Parathyroid adenoma (tissue), 2 donors: ENCODE measurements around the gene MUC6.

ENCODE experiments used
- H2AFZ ChIP-seq: fragments of 300-600 bp; sonication (generic); one replicate; pipeline ENCODE4 v1.7.0; 2017; ENCODE audit warnings: antibody characterized with exemption, mild to moderate bottlenecking
- H3K27ac ChIP-seq: fragments of 300-600 bp; sonication (generic); one replicate; pipeline ENCODE4 v1.7.0; 2017
- H3K27me3 ChIP-seq: fragments of 300-600 bp; sonication (generic); one replicate; pipeline ENCODE4 v1.7.0; 2017; ENCODE audit warnings: low read length; ENCODE audit not compliant: control insufficient read depth, insufficient read depth
- H3K36me3 ChIP-seq: fragments of 300-600 bp; sonication (generic); one replicate; pipeline ENCODE4 v1.7.0; 2017; ENCODE audit warnings: low read length; ENCODE audit not compliant: control insufficient read depth, insufficient read depth
- H3K4me1 ChIP-seq: fragments of 300-600 bp; sonication (generic); one replicate; pipeline ENCODE4 v1.7.0; 2017; ENCODE audit warnings: control low read depth
- H3K4me2 ChIP-seq: fragments of 300-600 bp; sonication (generic); one replicate; pipeline ENCODE4 v1.7.0; 2017; ENCODE audit warnings: low read length
- H3K4me3 ChIP-seq: fragments of 300-600 bp; sonication (generic); one replicate; pipeline ENCODE4 v1.7.0; 2017; ENCODE audit warnings: low read depth, low read length
- H3K79me2 ChIP-seq: fragments of 300-600 bp; sonication (generic); one replicate; pipeline ENCODE4 v1.7.0; 2017; ENCODE audit warnings: control low read depth
- H3K9ac ChIP-seq: fragments of 300-600 bp; sonication (generic); one replicate; pipeline ENCODE4 v1.7.0; 2017; ENCODE audit warnings: mild to moderate bottlenecking
- H3K9me3 ChIP-seq: fragments of 300-600 bp; sonication (generic); one replicate; pipeline ENCODE4 v1.7.0; 2017; ENCODE audit warnings: low read length; ENCODE audit not compliant: control insufficient read depth
- CTCF ChIP-seq: fragments of 300-600 bp; sonication (generic); IDR thresholded peaks from one replicate; pipeline ENCODE4 v1.7.0; 2017; ENCODE audit warnings: antibody characterized with exemption, mild to moderate bottlenecking
- donor health status: primary hyperparathyroidism.

Gene MUC6

GRCh38 chr11:1013631-1013935 lies 22.9 kb downstream of the MUC6 start:
- H3K4me3 ChIP-seq, result no peak overlapping the region
- no peak overlapping the region for H3K27ac ChIP-seq
- no peak overlapping the region for H2AFZ ChIP-seq
- H3K4me1 ChIP-seq, result no peaks in the 10 kb centered on the region
- H3K79me2 ChIP-seq, result peaks cover 2% of the 10 kb centered on the region
- H3K9me3 ChIP-seq, result no peaks in the 10 kb centered on the region
- no peak for TF ChIP-seq CTCF
- no peaks in the 10 kb centered on the region for H3K27me3 ChIP-seq
- no peaks in the 10 kb centered on the region for H3K36me3 ChIP-seq
- no peak overlapping the region for H3K9ac ChIP-seq
- H3K4me2 ChIP-seq, result no peak overlapping the region

- H2AFZ ChIP-seq, result no peak overlapping the region
- H3K27ac ChIP-seq, result no peak overlapping the region
- no peak overlapping the region for H3K9ac ChIP-seq
- no peak overlapping the region for H3K4me3 ChIP-seq
- H3K4me1 ChIP-seq, result no peaks in the 10 kb centered on the region
- H3K27me3 ChIP-seq, result no peaks in the 10 kb centered on the region
- no peak for TF ChIP-seq CTCF
- no peaks in the 10 kb centered on the region for H3K36me3 ChIP-seq
- H3K79me2 ChIP-seq, result peaks cover 2% of the 10 kb centered on the region
- no peaks in the 10 kb centered on the region for H3K9me3 ChIP-seq
- H3K4me2 ChIP-seq, result no peak overlapping the region
These were observed 23.5 kb downstream of the MUC6 start for GRCh38 chr11:1012740-1013630.

GRCh38 chr11:1012291-1012690 lies 24.2 kb downstream of the MUC6 start:
- no peak overlapping the region for H2AFZ ChIP-seq
- no peaks in the 10 kb centered on the region for H3K79me2 ChIP-seq
- H3K4me1 ChIP-seq, result no peaks in the 10 kb centered on the region
- no peak overlapping the region for H3K9ac ChIP-seq
- H3K4me2 ChIP-seq, result no peak overlapping the region
- no peak overlapping the region for H3K4me3 ChIP-seq
- H3K36me3 ChIP-seq, result no peaks in the 10 kb centered on the region
- no peak overlapping the region for H3K27ac ChIP-seq
- no peaks in the 10 kb centered on the region for H3K9me3 ChIP-seq
- TF ChIP-seq CTCF, result no peak
- no peaks in the 10 kb centered on the region for H3K27me3 ChIP-seq

GRCh38 chr11:1011320-1011698 lies 25.2 kb downstream of the MUC6 start:
- Histone ChIP-seq H3K9me3 (no peaks in the 10 kb centered on the region), H3K79me2 (no peaks in the 10 kb centered on the region), H3K4me2 (no peak overlapping the region), H3K9ac (no peak overlapping the region), H3K36me3 (no peaks in the 10 kb centered on the region), H3K4me1 (no peaks in the 10 kb centered on the region), H2AFZ (no peak overlapping the region), H3K27ac (no peak overlapping the region), H3K27me3 (no peaks in the 10 kb centered on the region), H3K4me3 (no peak overlapping the region)
- no peak for TF ChIP-seq CTCF
